Memory B cell (primary cell): Measurements from ENCODE around the gene ZNF43.
A peak's percentile ranks its signal among the peaks of the same experiment; 100 is the strongest.
"Not testable (repeated sequence)": the region's sequence is repeated elsewhere in the genome, so short reads cannot be mapped to it uniquely, and the experiment has no call there.

ENCODE experiments used
- ATAC-seq: fragments of 150-1000 bp; cut with Tn5 transposase; 2 replicates; pipeline ENCODE4 v1.10.0; 2021; ENCODE audit warnings: low read depth, mild to moderate bottlenecking, moderate library complexity
- DNase-seq, 2 donors: peaks; one replicate each; pipeline ENCODE4 v3.0.0; 2022; ENCODE audit warnings: low spot score in 2 of 2
- H3K27ac Mint-ChIP-seq: one replicate; pipeline ENCODE4 v1.8.0; 2022; ENCODE audit warnings: mild to moderate bottlenecking, moderate library complexity, mixed read lengths
- H3K27me3 Mint-ChIP-seq: one replicate; pipeline ENCODE4 v1.8.0; 2022; ENCODE audit warnings: mixed read lengths
- H3K36me3 Mint-ChIP-seq: one replicate; pipeline ENCODE4 v1.8.0; 2022; ENCODE audit warnings: mild to moderate bottlenecking, mixed read lengths
- H3K4me1 Mint-ChIP-seq: one replicate; pipeline ENCODE4 v1.8.0; 2022; ENCODE audit warnings: mixed read lengths
- H3K4me3 Mint-ChIP-seq: one replicate; pipeline ENCODE4 v1.8.0; 2022; ENCODE audit warnings: mild to moderate bottlenecking, moderate library complexity, mixed read lengths
- H3K9me3 Mint-ChIP-seq: one replicate; pipeline ENCODE4 v1.8.0; 2022; ENCODE audit warnings: mixed read lengths

Gene ZNF43

DNA sequence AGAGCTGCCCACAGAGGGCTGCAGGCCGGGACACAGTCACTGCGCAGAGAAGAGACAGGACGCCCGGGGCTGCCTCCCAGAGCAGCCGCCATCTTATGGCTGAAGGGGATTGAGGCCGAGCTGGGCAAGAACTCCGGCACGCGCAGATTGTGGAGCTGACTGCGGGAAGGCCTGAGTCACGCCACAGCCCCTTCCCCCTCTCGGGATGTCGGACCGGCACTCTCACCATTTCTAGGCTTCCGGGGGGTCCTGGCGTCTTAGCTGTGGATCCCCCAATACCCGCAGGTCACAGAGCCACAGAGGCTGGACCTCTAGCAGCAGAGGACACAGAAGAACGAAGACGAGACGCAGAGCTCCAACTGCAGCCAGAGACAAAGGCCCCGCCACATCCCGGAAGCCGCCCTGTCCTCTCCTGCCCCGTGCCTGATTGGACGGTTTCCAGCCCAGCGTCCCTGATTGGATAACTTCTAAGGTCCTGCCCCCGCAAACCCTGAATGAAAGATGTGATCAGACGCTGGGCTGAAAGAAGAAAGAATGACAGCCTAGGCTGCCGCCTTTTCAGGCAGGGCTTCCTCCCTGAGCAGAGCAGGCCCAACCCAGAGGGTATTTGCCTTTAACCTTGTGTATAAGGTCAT is at the start of gene ZNF43:
TSS of gene ZNF43 (minus strand) at position 373 of the 635 bp plus-strand sequence. CDS start at position 229, 144 bp downstream.
- DNase-seq (peak; percentile 80 to 87), ATAC-seq (peak; percentile 97)
- peak within 1 kb of the TSS; percentile 99 for H3K4me3 Mint-ChIP-seq
- H3K9me3 Mint-ChIP-seq: peaks cover 3% of the 10 kb centered on the region
- no peaks in the 10 kb centered on the region for H3K27me3 Mint-ChIP-seq
- peak within 1 kb of the TSS; percentile 96 for H3K27ac Mint-ChIP-seq
- H3K36me3 Mint-ChIP-seq: peaks cover 18% of the 10 kb centered on the region
- peaks cover 9% of the 10 kb centered on the region for H3K4me1 Mint-ChIP-seq

DNA sequence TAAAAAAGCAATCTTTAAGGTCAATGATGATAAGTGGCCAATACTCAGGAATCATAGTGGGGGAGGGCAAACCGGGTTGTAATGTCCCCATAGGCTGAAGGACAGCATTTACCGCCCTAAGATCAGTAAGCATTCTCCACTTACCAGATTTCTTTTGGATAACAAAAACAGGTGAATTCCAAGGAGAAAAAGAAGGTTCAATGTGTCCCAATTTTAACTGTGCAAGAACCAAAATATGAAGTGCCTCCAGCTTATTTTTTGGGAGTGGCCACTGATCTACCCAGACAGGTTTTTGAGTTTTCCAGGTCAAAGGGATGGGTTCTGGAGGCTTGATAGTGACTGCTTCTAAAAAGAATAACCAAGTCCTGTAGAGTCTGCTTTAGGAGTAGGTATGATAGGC is 49.5 kb upstream of the ZNF43 start:
- not testable (repeated sequence) for H3K9me3 Mint-ChIP-seq, H3K27ac Mint-ChIP-seq, H3K36me3 Mint-ChIP-seq, H3K4me3 Mint-ChIP-seq, H3K4me1 Mint-ChIP-seq, DNase-seq, H3K27me3 Mint-ChIP-seq, ATAC-seq

DNA sequence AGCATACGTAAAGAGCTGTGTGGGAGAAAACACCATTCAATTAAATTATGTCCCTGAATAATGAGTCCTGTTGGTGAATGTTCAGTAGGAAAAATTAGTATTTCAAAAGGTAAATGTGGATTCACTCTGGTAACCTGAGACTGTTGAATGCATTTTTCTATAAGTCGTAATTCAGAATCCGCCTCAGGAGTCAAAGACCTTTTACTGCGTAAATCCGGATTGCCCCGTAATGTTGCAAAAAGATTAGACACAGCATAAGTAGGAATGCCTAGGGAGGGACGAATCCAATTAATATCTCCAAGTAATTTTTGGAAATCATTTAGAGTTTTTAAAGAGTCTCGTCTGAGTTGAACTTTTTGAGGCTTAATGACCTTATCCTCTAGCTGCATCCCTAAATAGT is 48.8 kb upstream of the ZNF43 start:
- not testable (repeated sequence) for H3K27ac Mint-ChIP-seq, DNase-seq, H3K36me3 Mint-ChIP-seq, H3K4me1 Mint-ChIP-seq, ATAC-seq, H3K9me3 Mint-ChIP-seq, H3K4me3 Mint-ChIP-seq, H3K27me3 Mint-ChIP-seq

DNA sequence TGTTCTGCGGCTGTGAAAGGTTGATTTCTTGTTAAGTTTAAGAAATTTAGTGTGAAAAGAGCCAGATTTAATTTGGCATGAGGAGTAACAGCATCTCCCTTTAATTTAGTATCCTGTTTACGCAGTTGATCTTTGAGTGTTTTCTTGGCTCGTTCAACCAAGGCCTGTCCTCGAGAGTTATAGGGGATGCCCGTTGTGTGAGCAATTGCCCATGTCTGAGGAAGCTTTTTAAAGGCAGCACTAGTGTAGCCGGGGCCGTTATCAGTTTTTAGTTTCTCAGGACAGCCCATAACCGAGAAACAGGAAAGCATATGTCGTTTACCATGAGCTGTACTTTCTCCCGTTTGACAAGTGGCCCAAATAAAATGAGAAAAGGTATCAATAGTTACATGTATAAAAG is 47.5 kb upstream of the ZNF43 start:
- Mint-ChIP-seq H3K4me3 (no peak overlapping the region), H3K27me3 (peaks cover 3% of the 10 kb centered on the region), H3K9me3 (no peaks in the 10 kb centered on the region), H3K36me3 (no peaks in the 10 kb centered on the region), H3K27ac (no peak overlapping the region), H3K4me1 (no peaks in the 10 kb centered on the region)
- ATAC-seq: no peak
- no peak for DNase-seq

DNA sequence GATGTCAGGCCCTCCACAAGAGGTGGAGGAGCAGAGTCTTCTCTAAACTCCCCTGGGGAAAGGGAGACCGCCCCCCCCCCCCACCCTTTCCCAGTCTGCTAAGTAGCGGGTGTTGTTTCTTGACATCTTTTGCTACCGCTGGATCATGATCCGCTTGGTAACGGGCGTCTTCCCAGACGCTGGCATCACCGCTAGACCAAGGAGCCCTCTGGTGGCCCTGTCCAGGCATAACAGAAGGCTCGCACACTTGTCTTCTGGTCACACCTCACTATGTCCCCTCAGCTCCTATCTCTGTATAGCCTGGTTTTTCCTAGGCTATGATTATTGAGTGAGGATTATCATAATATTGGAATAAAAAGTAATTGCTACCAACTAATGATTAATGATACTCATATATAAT is 44.8 kb upstream of the ZNF43 start:
- not testable (repeated sequence) for H3K36me3 Mint-ChIP-seq, DNase-seq, H3K27me3 Mint-ChIP-seq

DNA sequence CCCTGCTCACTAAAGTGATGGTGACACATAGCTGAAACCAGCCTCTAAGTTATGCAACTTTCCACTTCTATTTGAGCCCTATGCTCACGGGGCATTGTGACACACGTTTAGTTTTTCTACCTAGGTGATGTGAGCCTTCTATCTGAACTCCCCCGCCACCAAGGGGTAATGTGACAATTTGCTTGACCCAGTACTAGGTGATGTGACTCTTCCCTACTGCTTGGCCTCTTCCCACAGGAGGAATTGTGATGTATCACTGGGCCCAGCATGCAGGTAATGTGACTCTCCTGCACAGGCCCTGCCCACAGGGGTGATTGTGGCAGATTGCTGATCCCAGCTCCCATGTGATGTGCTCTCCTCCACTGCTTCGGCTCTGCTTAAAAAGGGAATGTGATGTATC is 42.7 kb upstream of the ZNF43 start:
- ATAC-seq: no peak
- Mint-ChIP-seq H3K36me3 (no peaks in the 10 kb centered on the region), H3K9me3 (no peaks in the 10 kb centered on the region), H3K27me3 (no peaks in the 10 kb centered on the region), H3K4me3 (no peak overlapping the region), H3K4me1 (peaks cover 3% of the 10 kb centered on the region), H3K27ac (no peak overlapping the region)
- no peak for DNase-seq

More for the DNA sequence above, 44.8 kb upstream of the ZNF43 start:
- H3K27ac Mint-ChIP-seq, H3K9me3 Mint-ChIP-seq, ATAC-seq, H3K4me3 Mint-ChIP-seq, H3K4me1 Mint-ChIP-seq: not testable (repeated sequence)

DNA sequence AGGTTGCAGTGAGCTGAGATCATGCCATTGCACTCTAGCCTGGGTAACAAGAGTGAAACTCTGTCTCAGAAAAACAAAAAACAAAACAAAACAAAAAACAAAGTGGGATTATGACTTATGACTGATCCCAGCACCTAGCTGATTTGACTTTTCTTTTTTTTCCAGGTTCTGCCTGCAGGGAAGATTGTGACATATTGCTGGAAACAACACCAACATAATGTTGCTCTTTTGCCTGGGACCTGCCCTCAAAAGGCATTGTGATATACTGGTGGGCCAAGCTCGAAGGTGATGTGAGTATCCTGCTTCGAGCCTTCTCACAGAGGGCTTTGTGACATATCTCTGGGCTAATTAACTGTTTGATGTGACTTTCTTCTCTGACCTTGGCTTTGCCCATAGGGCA is 42.0 kb upstream of the ZNF43 start:
- Mint-ChIP-seq H3K9me3 (no peaks in the 10 kb centered on the region), H3K36me3 (no peaks in the 10 kb centered on the region), H3K4me3 (no peak overlapping the region)

DNA sequence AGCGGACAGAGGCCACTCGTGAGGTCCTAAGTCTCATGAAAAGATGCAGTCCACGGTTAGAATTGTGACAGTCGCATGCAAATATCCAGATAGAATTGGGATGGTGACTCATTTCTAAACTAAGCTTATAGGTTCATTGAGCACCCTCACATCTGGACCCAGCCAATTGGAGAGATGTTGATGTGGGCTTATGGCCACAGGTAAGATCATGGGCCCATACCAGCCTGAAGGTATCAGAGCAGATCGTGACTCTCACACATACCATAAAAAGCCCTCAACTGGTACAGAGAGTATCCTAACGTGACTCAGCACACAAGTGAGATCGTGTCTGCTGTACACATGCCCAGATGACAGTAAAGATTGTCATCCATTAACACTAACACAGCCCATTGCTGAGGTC is 40.6 kb upstream of the ZNF43 start:
- ATAC-seq, H3K4me3 Mint-ChIP-seq, H3K9me3 Mint-ChIP-seq, DNase-seq, H3K4me1 Mint-ChIP-seq, H3K36me3 Mint-ChIP-seq, H3K27ac Mint-ChIP-seq, H3K27me3 Mint-ChIP-seq: not testable (repeated sequence)

More for the DNA sequence above, 42.0 kb upstream of the ZNF43 start:
- ATAC-seq (no peak), DNase-seq (no peak)
- peaks cover 3% of the 10 kb centered on the region for H3K4me1 Mint-ChIP-seq
- H3K27ac Mint-ChIP-seq: no peak overlapping the region
- no peaks in the 10 kb centered on the region for H3K27me3 Mint-ChIP-seq

DNA sequence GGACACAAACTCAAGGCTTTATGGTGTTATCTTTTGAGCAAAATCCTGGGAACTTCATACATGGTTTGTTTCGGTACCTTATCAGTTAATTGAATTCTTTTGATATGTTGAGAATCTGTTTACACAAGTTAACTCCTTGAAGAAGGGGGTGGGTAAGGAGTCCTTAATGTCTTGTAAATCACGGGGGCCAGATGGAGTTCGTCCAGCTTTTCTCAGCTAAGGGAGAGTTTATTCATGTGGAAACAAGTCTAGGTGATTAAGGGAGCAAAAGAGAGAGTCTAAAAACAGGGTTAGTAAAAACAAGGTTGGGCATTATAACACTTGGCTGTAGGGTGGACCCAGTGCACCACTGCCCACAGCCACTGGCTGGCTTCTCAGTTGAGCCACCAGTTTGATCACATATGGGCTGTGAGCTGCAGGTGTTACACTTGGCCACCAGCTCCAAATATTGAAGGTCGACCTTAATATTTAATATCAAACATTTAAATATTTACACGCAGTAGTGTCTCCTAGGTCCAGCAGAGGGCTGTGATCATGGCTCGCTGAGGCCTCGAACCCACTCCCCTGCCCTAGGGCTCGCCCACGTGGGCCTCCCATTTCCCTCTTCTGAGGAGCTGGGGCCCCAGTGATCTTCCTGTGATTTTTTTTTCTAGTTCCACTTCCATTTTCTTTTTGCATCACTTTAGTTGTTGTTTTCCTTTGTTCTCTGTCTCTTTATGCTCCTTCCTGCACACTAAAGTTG is 21.0 kb upstream of the ZNF43 start:
- Mint-ChIP-seq H3K27ac (no peak overlapping the region), H3K36me3 (no peaks in the 10 kb centered on the region), H3K9me3 (no peaks in the 10 kb centered on the region), H3K4me3 (no peak overlapping the region), H3K4me1 (peaks cover 4% of the 10 kb centered on the region), H3K27me3 (no peaks in the 10 kb centered on the region)
- DNase-seq (no peak), ATAC-seq (no peak)

DNA sequence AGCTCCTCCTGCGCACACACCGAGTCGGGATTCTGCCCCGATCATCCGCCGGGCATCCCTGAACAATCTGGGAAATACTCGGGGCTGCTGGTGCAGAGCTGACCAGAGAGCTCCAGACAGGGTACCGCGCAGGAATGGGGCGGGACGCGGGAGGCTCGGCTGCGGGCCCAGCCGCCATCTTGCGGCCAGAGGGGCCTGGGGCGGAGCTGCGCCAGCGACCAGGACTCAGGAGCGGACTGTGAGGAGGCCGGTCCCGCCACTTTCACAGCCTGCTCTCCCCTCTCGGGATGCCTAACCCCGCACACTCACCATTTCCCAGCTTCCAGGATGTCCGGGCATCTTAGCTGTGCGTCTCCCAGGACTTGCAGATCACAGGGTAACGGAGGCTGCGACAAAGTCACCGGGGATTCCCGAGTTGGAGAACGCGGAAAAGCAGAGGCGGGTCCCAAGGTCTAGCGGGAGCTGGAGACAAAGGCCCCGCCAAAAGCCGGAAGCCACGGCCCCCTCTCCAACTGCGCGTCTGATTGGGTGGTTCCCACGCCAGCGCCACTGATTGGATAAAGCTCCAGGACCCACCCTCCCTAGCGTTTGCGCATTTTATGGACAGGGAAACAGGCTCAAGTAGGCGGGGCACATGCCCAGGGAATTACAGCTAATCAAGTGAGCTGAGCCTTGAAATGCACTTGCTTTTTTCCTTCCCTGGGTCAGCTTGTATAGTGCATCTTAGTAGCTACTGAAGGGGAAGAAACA is 15.8 kb upstream of the ZNF43 start:
- H3K9me3 Mint-ChIP-seq: no peaks in the 10 kb centered on the region

DNA sequence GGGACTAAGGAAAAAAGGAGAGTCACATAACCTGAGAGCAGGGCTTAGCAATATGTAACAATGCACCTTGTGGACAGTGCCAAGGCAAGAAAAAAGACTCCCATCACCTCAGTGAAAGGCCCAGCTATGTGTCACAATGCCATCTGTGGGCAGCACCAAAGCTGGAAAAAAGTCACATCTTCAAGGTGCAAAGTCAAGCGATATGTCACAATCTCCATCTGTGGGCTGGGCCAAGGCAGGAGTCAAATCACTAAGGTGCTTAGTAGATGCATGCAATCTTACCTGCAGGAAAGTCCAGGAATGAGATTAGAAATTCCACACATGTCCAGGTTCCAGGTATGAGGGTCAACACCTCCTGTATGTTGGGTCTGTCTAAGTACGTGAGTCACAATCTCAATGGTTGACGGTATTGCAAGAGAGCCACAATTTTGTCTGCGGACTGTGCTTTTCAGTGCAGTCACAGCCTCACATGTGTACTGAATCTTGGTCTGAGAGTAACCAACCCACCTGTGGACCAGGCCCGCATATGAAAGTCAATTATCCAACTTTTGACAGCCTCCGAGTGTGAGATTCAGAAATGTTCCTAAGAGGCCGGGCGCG is 14.8 kb upstream of the ZNF43 start:
- Mint-ChIP-seq H3K27ac (peak overlapping the region; percentile 38), H3K9me3 (no peaks in the 10 kb centered on the region), H3K36me3 (peaks cover 11% of the 10 kb centered on the region), H3K27me3 (no peaks in the 10 kb centered on the region), H3K4me3 (peak overlapping the region; percentile 68), H3K4me1 (peaks cover 17% of the 10 kb centered on the region)
- ATAC-seq (no peak), DNase-seq (no peak)

More for the DNA sequence above, 15.8 kb upstream of the ZNF43 start:
- Mint-ChIP-seq H3K4me1 (peaks cover 17% of the 10 kb centered on the region), H3K4me3 (peak overlapping the region; percentile 93), H3K36me3 (peaks cover 11% of the 10 kb centered on the region), H3K27me3 (no peaks in the 10 kb centered on the region), H3K27ac (peak overlapping the region; percentile 86)
- DNase-seq: peak; percentile 72 to 81
- ATAC-seq: peak; percentile 98

DNA sequence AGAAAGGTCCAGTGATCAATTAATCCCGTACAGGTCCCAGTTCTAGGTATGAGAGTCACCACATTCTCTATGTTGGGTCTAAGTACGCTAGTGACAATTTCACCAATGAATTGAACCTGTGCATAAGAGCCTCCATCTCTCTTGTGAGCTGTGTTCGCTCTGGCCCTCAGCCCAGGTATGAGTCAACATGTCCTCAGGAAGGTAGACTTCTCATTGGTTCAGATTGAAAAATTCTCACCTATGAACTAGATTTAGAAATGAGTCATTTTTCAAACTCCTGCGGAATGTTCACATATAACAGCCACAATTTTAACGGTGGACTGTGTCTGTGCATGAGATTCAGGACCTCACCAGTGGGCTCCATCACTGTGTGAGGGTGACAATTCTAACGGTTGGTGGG is 12.7 kb upstream of the ZNF43 start:
- Mint-ChIP-seq H3K27ac (no peak overlapping the region), H3K36me3 (peaks cover 20% of the 10 kb centered on the region), H3K4me1 (peaks cover 17% of the 10 kb centered on the region), H3K9me3 (no peaks in the 10 kb centered on the region), H3K4me3 (no peak overlapping the region), H3K27me3 (no peaks in the 10 kb centered on the region)
- DNase-seq: no peak
- ATAC-seq: no peak

DNA sequence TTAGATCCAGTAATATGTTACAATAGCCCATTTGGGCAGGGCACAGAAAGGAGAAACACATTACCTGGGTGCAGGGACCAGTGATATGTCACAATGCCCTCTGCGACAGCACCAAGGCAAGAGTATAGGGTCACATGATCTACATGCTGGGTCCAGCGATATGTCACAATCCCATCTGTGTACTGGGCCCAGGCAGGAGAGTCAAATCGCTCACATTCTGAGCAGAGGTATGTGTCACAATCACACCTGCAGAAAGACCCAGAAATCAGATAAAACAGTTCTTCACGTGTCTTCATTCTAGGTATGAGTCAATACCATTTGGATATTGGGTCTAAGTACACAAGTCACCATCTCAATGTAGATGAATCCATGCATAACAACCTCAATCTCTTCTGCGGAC is 7.1 kb upstream of the ZNF43 start:
- DNase-seq (no peak), ATAC-seq (no peak)
- Mint-ChIP-seq H3K4me3 (no peak overlapping the region), H3K4me1 (peaks cover 2% of the 10 kb centered on the region), H3K36me3 (peaks cover 35% of the 10 kb centered on the region), H3K27ac (no peak overlapping the region), H3K27me3 (no peaks in the 10 kb centered on the region), H3K9me3 (no peaks in the 10 kb centered on the region)

DNA sequence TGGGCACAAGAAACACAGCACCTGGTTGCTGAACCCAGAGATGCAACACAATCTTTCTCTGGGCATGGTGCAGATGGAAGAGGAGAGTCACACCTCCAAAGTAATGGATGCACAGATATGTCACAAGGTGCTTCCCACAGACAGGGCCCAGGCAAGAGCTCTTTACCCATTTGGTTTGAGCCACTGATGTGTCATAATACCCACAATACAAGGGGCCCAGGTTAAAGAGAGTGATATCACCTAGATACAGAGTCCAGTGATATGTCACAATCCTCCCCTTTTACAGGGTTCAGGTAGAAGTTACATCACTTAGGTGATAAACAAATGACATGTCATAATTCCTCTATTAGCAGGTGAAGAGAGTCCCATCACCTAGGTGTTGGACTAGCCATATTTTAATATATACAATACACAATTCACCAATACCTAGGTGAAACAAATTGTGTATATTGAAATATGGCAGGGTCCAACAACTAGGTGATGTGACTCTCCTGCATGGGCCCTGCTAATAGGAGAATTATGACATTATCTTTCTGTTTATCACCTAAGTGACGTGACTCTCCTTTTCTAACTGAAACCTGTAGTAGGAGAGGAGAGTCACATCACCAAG is 5.6 kb upstream of the ZNF43 start:
- H3K4me3 Mint-ChIP-seq: no peak overlapping the region
- DNase-seq (no peak), ATAC-seq (no peak)
- H3K27ac Mint-ChIP-seq: no peak overlapping the region
- H3K9me3 Mint-ChIP-seq: no peaks in the 10 kb centered on the region
- H3K4me1 Mint-ChIP-seq: no peaks in the 10 kb centered on the region
- peaks cover 34% of the 10 kb centered on the region for H3K36me3 Mint-ChIP-seq
- no peaks in the 10 kb centered on the region for H3K27me3 Mint-ChIP-seq
